H1 (cell line): ENCODE results near the gene SLC1A2. TPM values are rescaled to one million over a fixed set of nuclear protein-coding genes. Genes with fewer than 3 reads are reported as not detected.

Experiments used
- ASH2L ChIP-seq: fragments of 200-600, 300-600 bp; sonication (generic); IDR thresholded peaks from one replicate; pipeline ENCODE4 v1.7.1; 2017; ENCODE audit warnings: low read length
- CHD7 ChIP-seq: fragments of 300-600 bp; sonication (generic); IDR thresholded peaks from 2 replicates; pipeline ENCODE4 v1.7.1; 2012; ENCODE audit warnings: low read length, moderate library complexity, mild to moderate bottlenecking, inconsistent platforms; ENCODE audit not compliant: insufficient replicate concordance
- HDAC6 ChIP-seq: IDR thresholded peaks from one replicate; pipeline ENCODE4 v1.7.1; 2012; ENCODE audit warnings: low read depth, mild to moderate bottlenecking, inconsistent platforms, low read length, moderate library complexity
- JUN ChIP-seq: IDR thresholded peaks from 2 replicates; pipeline ENCODE4 v1.6.1; 2011; ENCODE audit warnings: low read depth, mild to moderate bottlenecking, improper control_type of control experiment, low read length
- SP4 ChIP-seq: IDR thresholded peaks from 2 replicates; pipeline ENCODE4 v1.6.1; 2012; ENCODE audit warnings: low read length, inconsistent platforms
- polyA plus RNA-seq, 7 experiments: library from polyadenylated mRNA; depleted of rRNA in 3 of 7; stranded (reverse) in 5 of 7; unstranded in 2 of 7; fragments of >200 nt in 5 of 7; fragments of 200-250 nt in 2 of 7; gene quantifications; 1 replicate in 5 of 7; 2 replicates in 1 of 7; 4 replicates in 1 of 7; pipeline versions ENCODE4 v1.2.1 to v1.2.3, GENCODE V29; 2011 to 2013; ENCODE audit warnings: missing spikeins in 2 of 7, mixed read lengths in 2 of 7
- total RNA-seq: library from RNA; stranded (reverse); fragmentation: NEBNext Ultra II Directional; extraction: Animal tissue kit (Norgen Biotek cat#: 25700); gene quantifications from 2 replicates; pipeline ENCODE4 v1.2.1, GENCODE V29; 2021

Gene SLC1A2
- total and polyA plus RNA-seq, 2 of the 8 experiments (the other 6 are each of a cell fraction or from before 2014, with no cell fraction given), result 0.57 to 1.2 TPM

- TF ChIP-seq JUN (no peak), ASH2L (no peak), HDAC6 (no peak), SP4 (no peak), CHD7 (no peak)
Observed at GRCh38 chr11:35337136-35337913, 82.0 kb downstream of the SLC1A2 start (continued).
